GM21529 (cell line): ENCODE measurements around the gene POU2F1.

Experiments
- ATAC-seq: cut with Tn5 transposase; IDR thresholded peaks from one replicate; pipeline ENCODE4 v1.9.1; 2021; ENCODE audit not compliant: unreplicated experiment

POU2F1 gene

DNA sequence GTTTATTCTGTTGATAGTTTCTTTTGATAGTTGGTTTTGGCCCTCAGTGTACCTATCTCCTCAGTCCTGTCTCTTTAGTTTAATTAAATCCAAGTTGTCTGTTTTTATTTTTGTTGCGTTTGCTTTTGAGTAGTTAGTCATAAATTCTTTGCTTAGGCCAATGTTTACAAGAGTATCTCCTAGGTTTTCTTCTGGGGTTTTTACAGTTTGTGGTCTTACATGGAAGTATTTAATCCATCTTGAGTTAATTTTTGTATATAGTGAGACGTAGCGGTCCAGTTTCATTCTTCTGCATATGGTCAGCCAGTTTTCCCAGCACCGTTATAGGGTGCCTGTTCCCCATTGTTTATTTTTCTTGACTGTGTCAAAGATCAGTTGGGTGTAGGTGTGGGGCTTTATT, 139.4 kb downstream of the POU2F1 start:
- ATAC-seq = no peak

- no peak for ATAC-seq
These were observed 142.0 kb downstream of the POU2F1 start for GRCh38 chr1:167362638-167363037.

DNA sequence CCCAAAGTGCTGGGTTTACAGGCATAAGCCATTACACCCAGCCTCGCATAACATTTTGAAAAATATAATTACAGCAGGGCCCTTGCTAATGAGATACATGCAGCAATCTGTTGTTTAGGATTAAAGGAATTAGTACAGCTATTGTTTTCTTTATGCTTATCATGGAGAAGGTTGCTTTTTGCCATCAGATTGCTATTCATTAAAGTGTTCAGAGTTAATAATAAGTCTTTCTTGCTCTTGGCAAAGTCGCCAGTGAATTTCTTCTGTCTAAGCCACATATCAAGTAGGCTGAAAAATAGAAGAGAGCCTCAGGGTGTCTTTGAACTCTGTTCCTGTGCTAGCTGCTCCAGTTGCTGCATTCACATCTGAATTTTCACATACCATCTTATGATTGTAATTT, 144.1 kb downstream of the POU2F1 start:
- ATAC-seq = no peak

DNA sequence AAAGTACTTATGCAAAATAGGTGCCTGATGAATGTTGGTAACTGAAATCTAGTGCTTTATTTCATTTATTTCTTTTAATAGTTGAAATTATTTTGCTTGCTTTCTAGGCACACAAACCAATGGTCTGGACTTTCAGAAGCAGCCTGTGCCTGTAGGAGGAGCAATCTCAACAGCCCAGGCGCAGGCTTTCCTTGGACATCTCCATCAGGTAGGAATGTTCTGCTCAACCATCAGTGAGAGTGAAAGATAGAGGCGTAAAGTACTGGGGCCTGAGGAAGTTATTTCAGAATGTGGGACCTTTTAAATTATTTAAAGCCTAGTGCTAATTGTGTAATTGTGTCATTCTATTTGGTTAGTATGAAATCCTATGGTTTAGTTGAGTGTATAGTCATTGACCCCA, 144.7 kb downstream of the POU2F1 start:
- no peak for ATAC-seq

DNA sequence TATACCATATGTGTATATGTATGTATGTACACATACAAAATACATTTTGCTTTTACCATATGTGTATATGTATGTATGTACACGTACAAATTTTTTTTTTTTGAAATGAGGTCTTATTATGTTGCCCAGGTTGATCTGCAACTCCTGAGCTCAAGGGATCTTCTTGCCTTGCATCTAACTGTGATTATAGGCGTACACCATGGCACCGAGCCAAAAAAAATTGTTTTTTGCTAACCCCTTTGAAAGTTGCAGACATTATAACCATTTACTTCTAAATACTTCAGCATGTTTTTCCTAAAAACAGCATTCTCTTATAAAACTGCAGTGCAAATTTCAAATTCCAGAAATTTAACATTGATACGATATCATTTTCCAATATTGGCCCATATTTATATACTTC, 147.0 kb downstream of the POU2F1 start:
- no peak for ATAC-seq

GRCh38 chr1:167369175-167369574, 148.5 kb downstream of the POU2F1 start:
- no peak for ATAC-seq

DNA sequence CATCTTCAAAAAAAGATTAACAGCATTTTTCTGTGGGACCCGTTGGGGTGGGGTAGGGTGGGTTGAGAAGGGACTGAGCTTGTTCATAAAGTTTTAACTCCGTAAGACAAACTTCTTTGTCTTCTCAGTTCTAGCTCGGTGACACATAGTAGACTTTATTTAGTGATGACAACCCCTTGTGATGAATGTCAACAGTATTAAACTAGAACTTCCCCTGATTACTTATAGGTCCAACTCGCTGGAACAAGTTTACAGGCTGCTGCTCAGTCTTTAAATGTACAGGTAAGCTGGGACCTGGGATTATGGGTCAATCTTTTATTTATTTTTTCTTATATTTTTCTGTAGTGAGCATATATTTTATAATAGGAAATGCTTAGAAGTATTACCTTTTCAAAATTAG, 149.2 kb downstream of the POU2F1 start:
- no peak for ATAC-seq

- no peak for ATAC-seq
These were observed 150.3 kb downstream of the POU2F1 start for GRCh38 chr1:167371030-167371429.

DNA sequence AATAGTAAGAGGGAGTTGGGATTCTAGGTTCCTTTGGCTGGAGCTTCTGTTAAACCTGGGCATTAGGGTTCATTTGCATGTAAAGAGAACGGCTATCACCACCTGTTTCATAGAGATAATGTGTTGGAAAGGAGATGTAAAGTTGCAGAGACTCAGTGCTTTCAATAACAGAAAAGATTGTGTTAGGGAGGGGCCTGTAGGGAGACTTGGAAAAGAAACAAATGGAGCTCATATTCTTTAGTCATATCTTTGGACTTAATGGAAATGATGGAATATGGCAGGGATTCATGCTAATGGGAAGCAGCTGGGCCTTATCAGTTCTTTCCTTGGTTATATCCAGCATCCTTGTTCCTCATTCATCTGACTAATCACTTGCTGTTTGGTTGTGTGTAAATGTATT, 152.7 kb downstream of the POU2F1 start:
- no peak for ATAC-seq

GRCh38 chr1:167373986-167374385, 153.3 kb downstream of the POU2F1 start:
- ATAC-seq = no peak

GRCh38 chr1:167375949-167376348, 155.3 kb downstream of the POU2F1 start:
- no peak for ATAC-seq

DNA sequence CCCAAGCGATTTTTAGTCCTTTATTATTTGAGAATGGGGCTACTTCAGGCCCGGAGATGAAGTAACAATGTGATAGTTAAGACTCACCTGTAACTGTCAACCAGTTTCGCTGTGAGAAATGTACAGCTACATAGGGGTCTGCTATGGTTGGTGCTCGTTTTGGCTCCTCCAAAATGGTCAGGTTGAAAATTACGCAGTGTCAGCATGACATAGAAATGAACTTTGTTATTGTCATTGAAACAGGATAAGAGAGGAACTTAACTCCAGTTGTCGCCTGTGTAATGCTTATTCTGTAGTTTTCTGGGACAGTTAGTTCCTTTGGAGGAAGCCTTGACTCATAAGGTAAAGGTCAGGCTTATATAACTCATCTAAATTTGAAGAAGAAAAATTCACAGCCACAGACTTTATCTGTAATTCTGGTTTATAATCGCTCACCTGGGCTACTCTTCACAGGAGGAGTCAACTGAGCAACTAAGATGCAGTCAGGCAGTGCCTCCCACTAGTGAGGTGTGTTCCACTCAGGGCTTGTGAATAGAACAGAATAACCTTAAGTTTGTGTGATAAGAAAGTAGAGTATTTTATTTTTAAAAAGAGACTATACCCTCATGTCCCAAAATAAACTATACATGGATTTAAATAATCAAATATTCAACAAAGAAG, 166.7 kb downstream of the POU2F1 start:
- no peak for ATAC-seq

GRCh38 chr1:167388976-167389375, 168.3 kb downstream of the POU2F1 start:
- ATAC-seq = no peak

- no peak for ATAC-seq
These were observed 171.6 kb downstream of the POU2F1 start for GRCh38 chr1:167392200-167392696.

GRCh38 chr1:167400359-167400953, 179.8 kb downstream of the POU2F1 start:
- no peak for ATAC-seq

DNA sequence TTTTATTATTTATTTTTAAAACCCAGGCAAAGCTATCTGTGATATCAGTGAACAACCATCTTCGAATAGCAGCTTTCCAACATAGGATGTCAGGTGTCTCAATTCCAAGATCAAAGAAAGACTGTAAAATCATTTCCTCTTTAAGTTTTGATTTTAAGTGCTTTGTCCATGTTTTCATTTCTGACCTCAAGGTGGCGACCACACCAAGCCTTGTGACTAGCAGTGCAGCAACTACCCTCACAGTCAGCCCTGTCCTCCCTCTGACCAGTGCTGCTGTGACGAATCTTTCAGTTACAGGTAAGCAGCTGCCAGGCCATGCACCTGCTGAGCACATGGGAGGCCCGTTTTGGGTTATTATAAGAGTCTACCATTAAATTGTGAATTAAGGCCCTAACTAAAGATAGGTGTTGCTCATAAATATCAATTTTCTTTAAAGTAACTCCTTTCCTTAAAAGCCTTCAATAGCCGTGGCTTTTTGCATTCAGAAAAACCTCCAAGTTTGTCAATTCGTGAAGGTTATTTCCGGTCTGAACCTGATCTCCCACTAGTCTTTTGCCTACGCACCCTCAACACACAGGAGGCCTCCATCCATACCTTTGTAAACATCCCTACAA, 180.7 kb downstream of the POU2F1 start:
- ATAC-seq = no peak

DNA sequence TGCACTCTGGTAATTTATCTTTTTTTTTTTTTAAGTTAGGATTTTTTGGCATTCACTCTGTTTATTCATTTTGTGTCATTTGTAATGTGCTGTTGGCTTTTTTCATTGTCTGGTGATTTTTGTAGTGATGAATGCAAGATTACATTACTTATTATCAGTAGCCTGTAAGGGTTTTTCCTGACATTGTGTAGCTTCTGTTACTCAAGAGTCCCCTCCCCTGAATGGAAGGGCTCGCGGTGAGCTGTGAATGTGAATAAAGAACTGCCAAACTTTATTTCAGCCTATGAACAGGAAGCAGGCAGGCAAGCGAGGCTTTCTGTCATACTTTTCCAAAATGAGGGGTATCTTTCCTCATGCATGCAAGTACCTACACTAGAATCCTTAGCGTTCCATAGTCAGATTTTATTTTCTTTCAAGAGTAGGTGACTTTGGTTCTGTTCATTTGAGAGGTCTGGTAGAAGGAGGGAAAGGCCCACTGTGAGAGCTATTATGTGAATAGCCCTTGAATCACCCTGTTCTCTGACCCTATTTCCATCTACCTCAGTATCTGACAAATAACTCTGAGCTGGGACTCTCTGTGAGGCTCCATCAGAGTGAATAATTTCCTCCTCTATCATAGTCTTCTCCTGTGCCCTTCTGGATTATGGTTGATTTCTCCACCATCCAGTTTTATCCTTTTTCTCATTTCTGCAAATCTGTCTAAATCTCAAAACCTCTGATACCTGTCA, 183.6 kb downstream of the POU2F1 start:
- ATAC-seq = no peak

DNA sequence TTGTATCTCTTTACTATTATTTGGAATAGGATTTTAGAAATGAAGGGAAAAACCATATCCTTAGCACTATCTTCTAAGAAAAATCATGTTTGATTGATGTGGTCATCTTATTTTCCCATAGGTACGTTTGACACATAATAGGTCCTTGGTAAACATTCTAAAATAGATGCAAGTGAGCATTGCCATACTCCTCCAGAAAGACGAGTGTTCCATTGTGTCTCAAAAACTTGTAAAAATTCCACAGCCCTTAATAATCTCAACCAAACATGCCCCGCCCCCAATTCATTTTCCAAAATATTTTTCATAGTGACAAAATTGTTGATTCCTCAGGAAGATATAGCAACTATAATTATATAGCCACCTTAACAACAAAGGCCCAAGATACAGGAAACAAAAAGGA, 184.2 kb downstream of the POU2F1 start:
- ATAC-seq = no peak

- ATAC-seq = no peak
These were observed 187.7 kb downstream of the POU2F1 start for GRCh38 chr1:167408355-167408754.

GRCh38 chr1:167409183-167409582, 188.5 kb downstream of the POU2F1 start:
- no peak for ATAC-seq

- ATAC-seq = no peak
These were observed 191.4 kb downstream of the POU2F1 start for GRCh38 chr1:167412072-167412471.

GRCh38 chr1:167412920-167413319, 192.2 kb downstream of the POU2F1 start:
- no peak for ATAC-seq
